HUES64 (cell line): ENCODE data around the gene NVL. TPM values are rescaled to one million over a fixed set of nuclear protein-coding genes. Genes with fewer than 3 reads are reported as not detected.

ENCODE experiments used
- H3K27ac ChIP-seq: 2 replicates; pipeline ENCODE4 v1.7.0; 2013; ENCODE audit warnings: low read depth, low read length, inconsistent platforms
- H3K27me3 ChIP-seq: 2 replicates; pipeline ENCODE4 v1.6.1; 2013; ENCODE audit warnings: mild to moderate bottlenecking, low read length; ENCODE audit not compliant: insufficient read depth
- H3K36me3 ChIP-seq: 2 replicates; pipeline ENCODE4 v1.6.1; 2013; ENCODE audit warnings: mild to moderate bottlenecking, low read length; ENCODE audit not compliant: insufficient read depth
- H3K4me1 ChIP-seq: 2 replicates; pipeline ENCODE4 v1.6.1; 2013; ENCODE audit warnings: mild to moderate bottlenecking, low read length, moderate library complexity; ENCODE audit not compliant: insufficient read depth
- H3K4me3 ChIP-seq: 2 replicates; pipeline ENCODE4 v1.5.1; 2013; ENCODE audit warnings: mild to moderate bottlenecking, low read length, moderate library complexity
- H3K9ac ChIP-seq: 2 replicates; pipeline ENCODE4 v1.6.1; 2013; ENCODE audit warnings: mild to moderate bottlenecking, low read depth, low read length
- H3K9me3 ChIP-seq: 2 replicates; pipeline ENCODE4 v1.6.1; 2013; ENCODE audit warnings: low read depth, low read length; ENCODE audit not compliant: insufficient read depth
- WGBS: fragments of 150-250, 120-280 bp; methylation state at CpG from one replicate; pipeline ENCODE4 v1.1.7; 2013; ENCODE audit warnings: missing lambda C conversion rate; 5-methylcytosine and 5-hydroxymethylcytosine counted together
- polyA plus RNA-seq, 2 experiments: library from polyadenylated mRNA; stranded (reverse); fragments of 50-300 nt; gene quantifications; one replicate each; pipeline ENCODE4 v1.2.3, GENCODE V29; 2013

NVL gene
- polyA plus RNA-seq (2013, experiment 1 of 2): 34.7 TPM
- polyA plus RNA-seq (2013, experiment 2 of 2): 31.4 TPM

DNA sequence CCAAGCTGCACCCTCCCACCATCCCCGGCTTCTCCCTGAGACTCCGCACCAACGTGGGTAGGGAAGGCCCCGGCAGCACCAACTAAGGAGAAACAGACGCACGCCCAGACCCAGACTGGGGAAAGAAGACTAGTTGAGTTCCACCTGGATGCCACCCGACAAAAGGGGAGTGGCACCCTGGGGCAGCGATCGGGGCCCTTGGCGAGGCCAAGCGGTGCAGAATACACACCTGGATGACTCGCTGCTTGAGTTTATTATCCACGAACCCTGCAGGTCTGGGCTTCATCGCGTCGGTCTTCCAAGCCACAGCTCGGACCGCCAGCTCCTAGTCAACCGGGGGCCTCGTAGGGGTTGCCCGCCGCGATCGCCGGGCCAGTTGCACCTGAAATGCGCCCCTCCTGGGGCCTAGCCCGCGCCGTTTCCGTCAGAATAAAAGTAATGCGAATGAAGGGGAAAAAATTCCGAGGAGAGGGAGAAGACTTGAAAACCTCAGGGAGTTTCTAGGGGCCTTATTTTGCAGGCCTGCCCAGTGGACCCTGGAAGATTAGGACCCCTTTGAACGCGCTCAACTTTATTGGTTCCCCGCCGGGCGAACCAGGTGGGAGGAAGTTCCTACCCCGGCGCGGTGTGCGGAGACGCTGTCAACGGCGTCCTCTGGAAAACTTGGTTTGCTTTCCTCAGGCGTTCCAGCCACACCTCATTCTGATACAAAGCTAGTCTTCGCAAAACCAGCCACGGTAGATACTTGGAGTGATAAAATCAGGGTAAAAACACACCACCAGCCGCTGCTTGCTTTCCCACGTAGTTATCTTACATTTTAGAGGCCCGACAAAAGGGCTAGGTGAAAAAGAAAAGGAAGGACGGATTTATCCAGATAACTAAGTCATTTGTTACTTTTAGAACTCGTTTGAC is at the start of gene NVL:
TSS of gene NVL (minus strand) at position 331 of the 912 bp plus-strand sequence. CDS start at position 286, 45 bp downstream.
- under 1% methylated on average over 51 of the region's 52 CpGs for WGBS
- Histone ChIP-seq H3K9me3 (no peaks in the 10 kb centered on the region), H3K4me3 (peak within 1 kb of the TSS; percentile 98), H3K27me3 (no peaks in the 10 kb centered on the region), H3K27ac (peak within 1 kb of the TSS; percentile 97), H3K4me1 (peaks cover 7% of the 10 kb centered on the region; the same call in 1 of the 2 replicates), H3K36me3 (peaks cover 19% of the 10 kb centered on the region), H3K9ac (peak within 1 kb of the TSS; percentile 98)

DNA sequence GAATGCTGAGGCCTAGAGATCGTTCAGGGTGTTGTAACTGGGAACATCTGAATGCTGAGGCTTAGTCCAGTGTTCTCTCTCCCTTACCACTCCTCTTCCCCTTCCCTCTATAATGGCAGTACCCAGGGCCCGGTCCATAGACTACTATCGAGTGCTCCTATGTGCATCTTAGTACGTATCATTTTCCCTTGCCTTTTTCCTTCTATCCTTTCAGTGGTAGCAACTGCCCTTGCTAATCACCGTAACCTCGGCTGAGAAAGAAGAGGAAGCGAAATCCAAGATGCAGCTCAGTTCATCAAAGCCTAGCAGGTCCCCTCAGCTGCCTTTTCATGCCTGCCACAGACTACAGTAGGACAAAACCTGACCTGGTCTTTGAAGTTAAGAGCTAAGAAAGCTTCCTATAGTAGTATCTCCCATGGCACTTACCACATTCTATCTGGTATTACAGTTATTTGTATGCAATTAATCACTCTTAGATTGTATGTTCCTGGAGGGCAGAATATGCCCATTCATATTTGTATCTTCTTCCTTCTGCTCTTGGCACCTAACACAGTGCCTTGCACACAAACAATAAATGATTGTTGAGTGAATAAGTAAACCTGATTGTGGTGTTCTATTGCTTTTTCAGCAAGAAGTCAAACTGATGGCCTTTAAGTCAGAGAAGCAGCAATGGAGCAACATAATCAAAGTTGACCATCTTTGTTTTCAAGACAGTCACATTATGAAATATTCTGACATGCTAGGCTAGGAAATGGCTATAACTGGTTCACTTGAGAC is 49.1 kb upstream of the NVL start:
- Histone ChIP-seq H3K9me3 (no peaks in the 10 kb centered on the region), H3K27me3 (no peaks in the 10 kb centered on the region), H3K9ac (no peak overlapping the region), H3K27ac (no peak overlapping the region), H3K36me3 (peaks cover 63% of the 10 kb centered on the region), H3K4me3 (no peak overlapping the region), H3K4me1 (no peaks in the 10 kb centered on the region)
- WGBS: 93% methylated on average over 7 of the region's 7 CpGs

- H3K9me3 ChIP-seq: no peaks in the 10 kb centered on the region
- H3K27ac ChIP-seq: no peak overlapping the region
- no peak overlapping the region for H3K4me3 ChIP-seq
- no peak overlapping the region for H3K9ac ChIP-seq
- peaks cover 76% of the 10 kb centered on the region for H3K36me3 ChIP-seq
- 98% methylated on average over 2 of the region's 2 CpGs for WGBS
- H3K27me3 ChIP-seq: no peaks in the 10 kb centered on the region
- no peaks in the 10 kb centered on the region for H3K4me1 ChIP-seq
Measured at GRCh38 chr1:224377676-224378006, 47.7 kb upstream of the NVL start.

GRCh38 chr1:224375059-224375458 is 45.1 kb upstream of the NVL start:
- no peaks in the 10 kb centered on the region for H3K27me3 ChIP-seq
- H3K4me3 ChIP-seq: no peak overlapping the region
- 93% methylated on average over 3 of the region's 3 CpGs for WGBS
- no peaks in the 10 kb centered on the region for H3K9me3 ChIP-seq
- H3K4me1 ChIP-seq: no peaks in the 10 kb centered on the region
- H3K36me3 ChIP-seq: peaks cover 93% of the 10 kb centered on the region
- no peak overlapping the region for H3K27ac ChIP-seq
- H3K9ac ChIP-seq: no peak overlapping the region

DNA sequence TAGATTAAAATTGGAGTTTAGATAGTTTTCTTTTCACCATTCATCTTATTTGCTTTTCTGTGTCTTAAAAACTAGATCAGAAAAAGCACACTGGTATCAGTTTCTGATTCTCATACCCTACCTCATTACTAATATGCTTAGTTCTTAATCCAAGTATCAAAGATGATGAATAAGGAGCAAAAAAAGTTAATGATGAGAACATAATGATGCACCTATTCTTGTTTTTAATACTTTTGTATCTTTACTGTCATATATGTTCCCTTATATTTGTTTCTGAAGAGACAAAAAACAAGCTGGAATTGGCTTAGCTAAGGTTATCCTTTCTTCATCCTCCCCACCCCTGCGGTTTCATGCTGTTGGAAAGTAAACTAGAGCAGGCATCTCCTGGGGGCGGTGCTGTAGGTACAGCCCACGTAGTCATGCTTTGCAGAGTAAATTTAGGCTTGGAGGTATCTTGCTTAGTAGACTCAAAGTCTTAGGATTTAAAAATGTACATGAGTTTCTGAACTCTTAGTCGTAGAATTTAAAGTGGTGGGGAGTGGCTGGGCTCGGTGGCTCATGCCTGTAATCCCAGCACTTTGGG is 43.1 kb upstream of the NVL start:
- H3K9me3 ChIP-seq: no peaks in the 10 kb centered on the region

GRCh38 chr1:224368409-224368808 is 38.4 kb upstream of the NVL start:
- WGBS: 96% methylated on average over 5 of the region's 5 CpGs
- peaks cover 97% of the 10 kb centered on the region for H3K36me3 ChIP-seq
- no peak overlapping the region for H3K4me3 ChIP-seq
- no peaks in the 10 kb centered on the region for H3K4me1 ChIP-seq
- no peak overlapping the region for H3K9ac ChIP-seq
- no peaks in the 10 kb centered on the region for H3K9me3 ChIP-seq
- H3K27me3 ChIP-seq: no peaks in the 10 kb centered on the region
- no peak overlapping the region for H3K27ac ChIP-seq

More for the DNA sequence above, 43.1 kb upstream of the NVL start:
- H3K27me3 ChIP-seq: no peaks in the 10 kb centered on the region
- H3K27ac ChIP-seq: no peak overlapping the region
- 94% methylated on average over 5 of the region's 5 CpGs for WGBS
- no peak overlapping the region for H3K9ac ChIP-seq
- no peak overlapping the region for H3K4me3 ChIP-seq
- peaks cover 97% of the 10 kb centered on the region for H3K36me3 ChIP-seq
- H3K4me1 ChIP-seq: no peaks in the 10 kb centered on the region

GRCh38 chr1:224359207-224359606 is 29.2 kb upstream of the NVL start:
- Histone ChIP-seq H3K4me1 (peaks cover 6% of the 10 kb centered on the region; the same call in 1 of the 2 replicates), H3K27ac (no peak overlapping the region), H3K4me3 (peak overlapping the region; percentile 98; the same call in 1 of the 2 replicates), H3K36me3 (peaks cover 29% of the 10 kb centered on the region), H3K9me3 (no peaks in the 10 kb centered on the region), H3K9ac (no peak overlapping the region), H3K27me3 (no peaks in the 10 kb centered on the region)
- 82% methylated on average over 3 of the region's 3 CpGs for WGBS

DNA sequence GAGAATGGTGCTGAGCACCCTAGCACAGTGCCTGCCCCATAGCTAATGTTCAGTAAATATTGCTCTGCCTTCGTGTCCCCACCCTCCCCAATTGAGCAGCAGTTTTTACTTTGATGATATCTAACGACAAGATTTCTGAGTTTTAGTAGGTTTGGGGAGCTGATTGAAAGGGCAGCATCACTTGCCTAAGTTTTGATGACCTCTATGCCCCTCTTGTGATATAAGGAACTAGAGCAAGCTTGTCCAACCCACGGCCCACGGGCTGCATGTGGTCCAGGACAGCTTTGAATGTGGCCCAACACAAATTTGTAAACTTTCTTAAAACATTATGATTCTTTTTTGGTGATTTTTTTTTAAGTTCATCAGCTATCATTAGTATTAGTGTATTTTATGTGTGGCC is 28.3 kb upstream of the NVL start:
- no peaks in the 10 kb centered on the region for H3K27me3 ChIP-seq
- WGBS: 52% methylated on average over 4 of the region's 4 CpGs
- H3K36me3 ChIP-seq: peaks cover 19% of the 10 kb centered on the region; the same call in 1 of the 2 replicates
- peak overlapping the region; percentile 98 for H3K4me3 ChIP-seq
- peak overlapping the region; percentile 80; the same call in 1 of the 2 replicates for H3K9ac ChIP-seq
- H3K4me1 ChIP-seq: peaks cover 6% of the 10 kb centered on the region; the same call in 1 of the 2 replicates
- H3K9me3 ChIP-seq: no peaks in the 10 kb centered on the region
- no peak overlapping the region for H3K27ac ChIP-seq

DNA sequence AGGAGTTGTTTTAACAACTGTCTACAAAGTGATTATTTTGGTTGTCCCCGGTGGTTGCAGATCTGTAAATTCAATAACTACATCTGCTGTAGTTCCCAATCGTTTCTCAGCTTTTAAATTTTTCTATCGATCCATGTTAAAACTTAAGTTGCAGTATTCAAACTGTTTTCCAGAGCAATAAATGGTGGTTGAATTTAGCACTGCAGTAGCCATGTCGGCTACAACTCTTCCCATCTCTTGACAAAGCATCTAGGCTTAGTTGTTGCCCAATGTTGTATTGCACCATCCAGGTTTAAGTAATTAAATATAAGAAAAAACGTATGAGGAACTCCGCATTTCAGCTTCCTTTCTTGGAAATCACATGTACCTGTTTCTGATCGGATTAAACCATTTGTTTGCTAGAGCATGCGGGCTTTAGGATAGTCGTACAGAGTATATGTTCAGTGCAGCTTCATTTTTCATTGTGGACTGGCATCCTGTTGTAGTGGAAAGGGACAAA is 27.7 kb upstream of the NVL start:
- WGBS: 24% methylated on average over 9 of the region's 9 CpGs
- H3K27ac ChIP-seq: no peak overlapping the region
- H3K4me3 ChIP-seq: peak overlapping the region; percentile 98
- H3K36me3 ChIP-seq: peaks cover 16% of the 10 kb centered on the region; the same call in 1 of the 2 replicates
- H3K9ac ChIP-seq: peak overlapping the region; percentile 80
- H3K27me3 ChIP-seq: no peaks in the 10 kb centered on the region
- peaks cover 3% of the 10 kb centered on the region; the same call in 1 of the 2 replicates for H3K9me3 ChIP-seq
- peaks cover 6% of the 10 kb centered on the region; the same call in 1 of the 2 replicates for H3K4me1 ChIP-seq

GRCh38 chr1:224356685-224357625 is 27.0 kb upstream of the NVL start, which contains the start of gene CNIH4:
CNIH4 (plus strand) TSS chr1:224356879; CDS start chr1:224356925, 46 bp downstream.
- WGBS: under 1% methylated on average over 78 of the region's 78 CpGs
- H3K27ac ChIP-seq: peak within 1 kb of the TSS; percentile 38

More at GRCh38 chr1:224356685-224357625, 27.0 kb upstream of the NVL start, which contains the start of gene CNIH4:
- Histone ChIP-seq H3K4me3 (peak within 1 kb of the TSS; percentile 98), H3K9ac (peak within 1 kb of the TSS; percentile 80), H3K27me3 (no peaks in the 10 kb centered on the region), H3K4me1 (peaks cover 6% of the 10 kb centered on the region; the same call in 1 of the 2 replicates), H3K36me3 (peaks cover 16% of the 10 kb centered on the region; the same call in 1 of the 2 replicates), H3K9me3 (peaks cover 3% of the 10 kb centered on the region; the same call in 1 of the 2 replicates)
